Upper lobe of right lung (tissue), 1 donor: ENCODE measurements around the gene SGSH. TPM values are rescaled to one million over a fixed set of nuclear protein-coding genes. Genes with fewer than 3 reads are reported as not detected.

Source experiments
- total RNA-seq: library from RNA; stranded (reverse); fragmentation: NEBNext Ultra II Directional; extraction: Animal tissue kit (Norgen Biotek cat#: 25700); gene quantifications from one replicate; pipeline ENCODE4 v1.2.1, GENCODE V29; 2021
- donor health status: DM: no; HTN: yes; CAD: no; lungs with severe emphysema.

SGSH gene
- total RNA-seq, 1 donor from 2014 or later = 59.8 TPM

Other genes starting within 250 kb of the SGSH start
- 21.7 TPM for gene TBC1D16, start 184.5 kb downstream of the SGSH start, total RNA-seq
- 3.5 TPM for gene CCDC40, start 183.7 kb downstream of the SGSH start, total RNA-seq
- gene GAA, start 118.8 kb downstream of the SGSH start, total RNA-seq = 99.1 TPM
- gene EIF4A3, start 73.2 kb downstream of the SGSH start, total RNA-seq = 56.0 TPM
- 1.1 TPM for gene CARD14, start 50.3 kb downstream of the SGSH start, total RNA-seq
- 51.6 TPM for gene SLC26A11, start 94 bp upstream of the SGSH start, total RNA-seq
- 236 TPM for gene RNF213, start 40.5 kb upstream of the SGSH start, total RNA-seq
- gene ENDOV, start 194.8 kb upstream of the SGSH start, total RNA-seq = 25.1 TPM